Kidney glomerular epithelial cell (primary cell): ENCODE measurements around the gene CUL9.
"Not testable (repeated sequence)": the region's sequence is repeated elsewhere in the genome, so short reads cannot be mapped to it uniquely, and the experiment has no call there.

Experiments used
- DNase-seq: peaks from one replicate; lab custom pipeline; 2025; lab: John Stamatoyannopoulos, UW

The CUL9 gene

DNA sequence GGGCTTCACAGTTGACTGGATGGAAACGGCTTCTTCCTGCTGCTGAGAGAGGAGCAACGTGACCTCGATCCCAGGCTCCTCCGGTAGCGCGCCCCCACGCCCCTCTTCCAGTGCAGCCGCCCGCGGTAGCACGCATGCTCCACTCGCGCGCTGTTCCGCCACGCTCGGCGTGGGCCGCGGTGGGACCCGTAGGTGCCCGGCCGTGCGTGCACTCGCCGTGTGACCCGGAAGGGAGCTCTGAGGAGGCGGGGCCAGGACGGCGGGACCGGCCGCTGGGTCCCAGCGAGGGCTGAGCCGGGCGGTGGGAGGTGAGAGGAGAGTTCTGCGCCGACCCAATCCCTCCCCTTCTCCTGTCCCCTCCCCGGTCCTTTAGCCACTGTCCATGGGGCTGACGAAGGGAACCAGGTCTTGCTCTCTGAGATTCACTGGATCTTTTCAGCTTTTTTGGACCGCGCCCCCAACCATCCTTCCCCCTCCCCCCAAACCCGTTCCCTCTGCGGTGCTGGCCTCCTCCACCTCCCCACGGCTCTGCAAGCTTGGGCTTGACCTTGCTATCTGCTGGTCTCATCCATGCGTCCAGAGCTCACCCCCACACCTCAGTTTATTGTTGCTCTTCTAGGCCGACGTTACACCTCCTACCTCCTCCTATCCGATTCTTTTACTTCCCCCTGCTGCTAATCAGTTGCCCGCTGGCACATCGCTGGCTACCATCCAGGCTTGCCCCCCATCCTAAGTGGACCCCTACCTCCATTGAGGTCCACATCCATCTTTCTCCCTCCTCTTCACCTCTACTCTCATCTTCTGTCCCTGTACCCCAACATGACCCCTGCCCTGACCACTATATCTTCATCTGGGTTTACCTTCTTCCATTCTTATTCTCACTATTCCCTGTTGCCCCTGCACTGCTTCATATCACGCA, at the start of gene CUL9:
CUL9 (plus strand) TSS at position 255 of the 919 bp plus-strand sequence. CDS start 2,115 bp downstream, outside the sequence.
- peak; percentile 45 for DNase-seq

DNA sequence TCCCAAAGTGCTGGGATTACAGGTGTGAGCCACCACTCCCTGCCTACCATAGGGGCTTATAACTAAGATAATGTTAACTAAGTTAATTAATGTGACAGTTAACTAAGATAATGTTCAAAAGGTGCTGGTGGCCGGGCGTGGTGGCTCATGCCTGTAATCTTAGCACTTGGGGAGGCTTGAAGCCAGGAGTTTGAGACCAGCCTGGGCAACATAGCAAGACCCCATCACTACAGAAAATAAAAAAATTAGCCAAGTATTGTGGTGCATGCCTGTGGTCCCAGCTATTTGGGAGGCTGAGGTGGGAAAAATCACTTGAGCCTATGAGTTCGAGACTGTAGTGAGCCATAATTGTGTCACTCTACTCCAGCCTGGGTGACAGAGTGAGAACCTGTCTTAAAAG, 43.7 kb upstream of the CUL9 start:
- no peak for DNase-seq

DNA sequence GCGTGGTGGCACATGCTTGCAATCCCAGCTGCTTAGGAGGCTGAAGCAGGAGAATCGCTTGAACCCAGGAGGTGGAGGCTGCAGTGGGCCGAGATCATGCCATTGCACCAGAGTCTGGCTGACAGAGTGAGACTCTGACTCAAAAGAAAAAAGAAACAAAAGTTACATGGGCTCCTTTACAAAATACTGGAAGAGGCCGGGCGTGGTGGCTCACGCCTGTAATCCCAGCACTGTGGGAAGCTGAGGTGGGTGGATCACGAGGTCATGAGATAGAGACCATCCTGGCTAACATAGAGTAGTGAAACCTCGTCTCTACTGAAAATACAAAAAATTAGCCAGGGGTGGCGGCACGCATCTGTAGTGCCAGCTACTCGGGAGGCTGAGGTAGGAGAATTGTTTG, 42.0 kb upstream of the CUL9 start:
- DNase-seq: not testable (repeated sequence)

DNA sequence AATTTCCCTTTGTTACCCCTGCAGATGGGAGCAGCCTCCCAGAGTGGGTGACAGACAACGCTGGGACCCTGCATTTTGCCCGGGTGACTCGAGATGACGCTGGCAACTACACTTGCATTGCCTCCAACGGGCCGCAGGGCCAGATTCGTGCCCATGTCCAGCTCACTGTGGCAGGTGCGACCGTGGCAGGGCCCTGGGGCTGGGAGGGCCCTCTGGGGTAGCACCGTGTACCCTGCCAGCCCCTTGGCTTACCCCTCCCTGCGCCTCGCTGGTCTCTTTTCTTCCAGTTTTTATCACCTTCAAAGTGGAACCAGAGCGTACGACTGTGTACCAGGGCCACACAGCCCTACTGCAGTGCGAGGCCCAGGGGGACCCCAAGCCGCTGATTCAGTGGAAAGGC, 40.4 kb upstream of the CUL9 start:
- no peak for DNase-seq

DNA sequence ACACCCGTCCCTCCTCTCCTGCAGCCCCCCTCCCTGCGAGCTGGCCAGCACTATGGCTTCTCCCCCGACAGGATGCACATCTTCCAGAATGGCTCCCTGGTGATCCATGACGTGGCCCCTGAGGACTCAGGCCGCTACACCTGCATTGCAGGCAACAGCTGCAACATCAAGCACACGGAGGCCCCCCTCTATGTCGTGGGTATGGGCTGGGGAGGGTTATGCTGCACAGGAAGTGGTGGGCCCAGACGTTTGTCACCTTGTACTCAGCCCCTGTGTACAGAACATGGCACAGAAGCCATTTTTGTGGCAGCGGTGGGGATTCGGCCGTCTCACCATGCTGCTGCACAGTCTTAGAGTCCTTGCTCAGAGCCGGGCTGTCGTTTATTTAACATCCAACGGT, 39.9 kb upstream of the CUL9 start:
- DNase-seq: no peak

DNA sequence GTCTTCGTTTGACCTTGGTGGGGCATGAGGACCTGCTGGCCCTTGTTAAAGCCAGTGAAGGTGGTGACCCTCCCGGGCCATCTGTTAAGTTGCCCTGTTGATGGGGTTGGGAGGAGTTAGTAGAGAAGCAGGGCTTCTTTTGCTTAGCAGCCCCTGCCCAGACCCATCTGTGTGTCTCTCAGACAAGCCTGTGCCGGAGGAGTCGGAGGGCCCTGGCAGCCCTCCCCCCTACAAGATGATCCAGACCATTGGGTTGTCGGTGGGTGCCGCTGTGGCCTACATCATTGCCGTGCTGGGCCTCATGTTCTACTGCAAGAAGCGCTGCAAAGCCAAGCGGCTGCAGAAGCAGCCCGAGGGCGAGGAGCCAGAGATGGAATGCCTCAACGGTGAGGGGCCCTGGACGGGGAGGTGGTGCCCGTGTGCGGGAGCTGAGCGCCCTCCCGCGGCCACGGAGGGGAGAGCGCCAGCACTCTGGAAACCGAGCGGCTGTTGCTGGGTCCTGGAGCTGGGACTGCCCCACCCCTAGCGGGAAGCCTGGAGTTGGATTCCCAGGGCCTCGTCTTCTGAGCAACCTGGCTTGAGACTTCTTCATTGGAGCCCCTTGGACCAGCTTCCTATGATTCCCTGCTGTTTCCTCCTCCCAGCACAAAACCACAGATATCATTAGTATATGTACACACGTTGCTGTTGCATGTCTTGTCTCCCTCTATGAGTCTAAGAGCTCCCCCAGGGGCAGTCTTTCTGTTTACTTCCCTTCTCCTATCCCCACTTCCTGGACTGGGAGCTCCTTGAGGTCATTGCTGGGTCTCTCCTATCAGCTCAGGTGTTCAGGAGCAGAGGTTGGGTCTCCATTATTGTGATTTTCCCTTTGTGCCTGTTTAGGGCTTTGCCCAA, 38.5 kb upstream of the CUL9 start:
- peak; percentile 68 for DNase-seq

DNA sequence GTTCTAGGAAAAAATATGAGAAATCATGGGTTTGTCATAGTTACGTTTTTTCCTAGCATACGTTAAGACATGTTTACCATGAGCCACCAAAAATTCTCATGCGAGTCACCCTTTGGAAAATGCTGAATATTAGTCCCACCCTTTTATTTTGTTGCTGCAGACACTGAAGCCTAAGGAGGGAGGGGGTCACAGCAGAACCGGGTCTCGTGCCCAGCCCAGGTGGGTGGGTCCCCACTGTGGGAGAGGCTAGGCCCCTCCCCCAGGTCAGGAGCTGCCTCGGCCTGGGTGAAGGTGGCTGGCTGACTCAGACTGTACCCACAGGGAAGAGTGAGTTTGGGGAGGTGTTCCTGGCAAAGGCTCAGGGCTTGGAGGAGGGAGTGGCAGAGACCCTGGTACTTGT, 37.1 kb upstream of the CUL9 start:
- no peak for DNase-seq

DNA sequence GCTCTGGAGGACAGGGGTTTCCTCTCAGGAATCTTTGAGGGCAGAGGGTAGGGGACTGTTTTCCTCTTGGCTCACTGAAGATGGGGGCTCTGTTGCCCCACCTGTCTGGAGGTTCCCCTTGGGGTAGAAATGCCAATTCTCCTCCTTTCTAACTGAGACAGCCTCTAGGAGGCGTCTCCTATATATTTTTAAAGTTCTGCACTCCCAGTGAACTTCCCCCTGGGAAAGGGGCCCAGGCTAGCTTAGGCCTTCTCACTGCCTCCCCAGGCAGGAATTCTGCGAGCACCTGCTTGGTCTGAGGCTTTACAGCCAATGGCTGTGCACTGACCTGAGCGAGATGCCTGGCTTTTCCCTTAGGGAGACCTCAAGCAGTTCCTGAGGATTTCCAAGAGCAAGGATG, 35.7 kb upstream of the CUL9 start:
- DNase-seq: no peak

DNA sequence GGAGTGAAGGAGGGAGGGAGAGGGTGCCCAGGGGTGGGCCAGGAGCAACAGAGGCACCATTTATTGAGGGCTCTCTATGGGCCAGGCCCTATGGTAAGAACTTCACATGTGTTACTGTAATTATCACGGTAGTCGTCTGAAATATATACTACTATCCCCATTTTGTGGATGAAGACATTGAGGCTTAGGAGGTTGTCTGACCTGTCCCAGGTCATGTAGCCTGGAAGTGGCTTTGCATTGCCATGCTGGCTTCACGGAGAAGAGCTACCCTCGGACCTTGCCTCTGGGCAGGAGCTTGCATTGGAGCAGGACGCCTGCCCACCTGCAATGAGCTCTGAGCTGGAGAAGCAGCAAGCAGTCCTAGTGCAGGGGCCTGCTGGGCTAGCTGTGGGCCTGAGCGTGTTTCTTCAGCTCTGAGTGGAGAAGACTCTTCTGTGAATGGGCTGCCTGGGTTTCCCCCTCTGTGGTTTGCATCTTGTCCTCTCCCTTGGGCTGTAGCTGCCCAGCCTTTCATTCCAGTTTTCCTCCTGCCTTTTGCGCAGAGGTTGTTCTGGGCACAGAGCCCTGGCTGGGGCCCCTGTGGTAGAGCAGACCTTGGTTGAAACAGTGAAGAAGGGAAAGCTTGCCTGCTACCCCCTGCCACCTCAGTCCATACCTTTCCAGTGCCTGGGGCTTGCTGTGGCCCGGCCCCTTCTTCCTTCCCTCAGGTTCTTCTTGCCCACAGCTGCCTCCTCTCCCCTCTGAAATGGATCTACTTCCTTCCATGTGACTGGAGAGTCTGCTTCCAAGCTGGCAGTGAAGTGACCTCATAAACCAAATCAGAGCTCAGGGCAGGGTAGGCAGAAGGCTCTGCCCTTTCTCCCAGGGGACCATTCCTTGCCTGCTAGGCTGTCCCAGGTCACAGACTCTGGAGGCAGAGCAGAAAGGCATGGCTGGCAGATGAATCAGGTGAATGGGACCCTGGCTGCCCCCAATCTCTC, 35.0 kb upstream of the CUL9 start:
- DNase-seq: no peak

DNA sequence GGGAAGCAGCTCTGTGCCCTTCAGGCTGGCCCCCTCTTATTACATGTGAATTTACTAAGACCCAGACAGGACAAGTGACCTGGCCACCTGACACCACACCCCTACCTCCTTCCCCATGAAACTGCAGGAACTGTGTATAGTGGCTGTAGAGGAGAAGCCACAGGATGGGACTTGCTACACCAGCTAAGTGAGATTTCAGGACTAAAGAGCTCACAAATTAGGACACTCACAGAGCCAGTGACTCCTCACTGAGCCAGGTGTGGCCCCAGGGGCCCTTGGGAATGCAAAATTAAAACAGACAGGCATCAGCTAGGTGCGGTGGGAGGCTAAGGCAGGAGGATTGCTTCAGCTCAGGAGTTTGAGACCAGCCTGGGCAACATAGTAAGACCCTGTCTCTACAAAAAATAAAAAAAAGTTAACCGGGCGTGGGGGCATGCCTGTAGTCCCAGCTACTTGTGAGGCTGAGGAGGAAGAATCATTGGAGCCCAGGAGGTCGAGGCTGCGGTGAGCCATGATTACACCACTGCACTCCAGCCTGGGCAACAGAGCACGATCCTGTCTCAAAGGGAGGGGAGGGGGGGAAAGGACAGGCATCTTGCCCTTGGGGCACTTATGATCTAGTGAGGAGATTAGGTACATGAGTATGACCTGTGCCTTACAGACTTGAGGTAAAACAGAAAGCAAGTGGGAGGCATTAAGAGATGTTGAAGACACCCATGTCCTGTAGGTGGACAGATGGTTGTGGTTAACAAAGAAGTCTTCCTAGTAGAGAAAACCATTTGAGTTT, 34.1 kb upstream of the CUL9 start:
- DNase-seq: no peak

DNA sequence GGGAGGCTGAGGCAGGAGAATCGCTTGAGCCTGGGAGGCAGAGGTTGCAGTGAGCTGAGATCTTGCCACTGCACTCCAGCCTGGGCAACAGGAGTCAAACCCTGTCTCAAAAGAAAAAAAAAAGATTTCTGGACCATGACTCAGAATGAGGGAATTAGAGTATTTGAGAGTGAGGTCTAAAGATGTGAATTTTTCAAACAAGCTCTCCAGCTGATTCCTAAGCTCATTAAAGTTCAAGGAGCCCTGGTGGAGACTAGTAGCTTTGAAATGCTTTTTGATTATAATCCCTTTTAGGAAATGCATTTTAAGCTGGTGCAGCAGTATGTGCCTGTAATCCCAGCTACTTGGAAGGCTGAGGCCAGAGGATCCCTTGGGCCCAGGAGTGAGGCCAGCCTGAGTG, 32.7 kb upstream of the CUL9 start:
- DNase-seq: no peak

DNA sequence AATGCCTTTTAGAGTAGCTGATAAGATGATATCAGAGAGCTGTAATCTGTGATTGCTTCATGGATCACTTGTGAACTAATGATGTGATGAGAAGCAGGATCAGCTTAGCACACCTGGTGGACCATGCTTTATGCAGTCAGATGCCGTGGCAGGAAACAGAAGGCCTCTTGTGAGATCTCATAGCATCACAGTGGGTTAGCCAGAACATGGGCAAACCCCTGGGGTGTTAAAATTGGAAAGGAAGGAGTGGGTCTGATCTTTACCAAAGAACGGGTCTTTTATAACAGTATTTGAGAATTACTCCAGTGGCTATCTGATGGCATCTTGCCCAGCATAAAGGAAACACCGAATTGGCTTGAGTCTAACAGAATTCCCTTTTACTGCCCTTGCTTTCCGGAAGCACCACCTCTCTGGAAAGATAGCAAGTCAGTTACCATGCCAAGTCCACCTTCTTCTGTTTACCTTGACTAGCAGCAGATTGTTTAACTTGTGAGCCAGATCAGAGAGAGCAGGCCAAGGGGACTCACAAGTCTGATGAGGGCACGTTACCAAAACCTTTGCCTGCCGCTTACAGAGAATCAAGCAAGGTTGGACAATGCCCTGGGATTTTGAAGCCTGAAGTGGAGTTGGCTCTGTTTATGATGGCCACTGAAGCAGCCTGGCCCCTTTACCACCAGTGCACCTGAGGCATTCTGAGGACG, 31.8 kb upstream of the CUL9 start:
- no peak for DNase-seq

DNA sequence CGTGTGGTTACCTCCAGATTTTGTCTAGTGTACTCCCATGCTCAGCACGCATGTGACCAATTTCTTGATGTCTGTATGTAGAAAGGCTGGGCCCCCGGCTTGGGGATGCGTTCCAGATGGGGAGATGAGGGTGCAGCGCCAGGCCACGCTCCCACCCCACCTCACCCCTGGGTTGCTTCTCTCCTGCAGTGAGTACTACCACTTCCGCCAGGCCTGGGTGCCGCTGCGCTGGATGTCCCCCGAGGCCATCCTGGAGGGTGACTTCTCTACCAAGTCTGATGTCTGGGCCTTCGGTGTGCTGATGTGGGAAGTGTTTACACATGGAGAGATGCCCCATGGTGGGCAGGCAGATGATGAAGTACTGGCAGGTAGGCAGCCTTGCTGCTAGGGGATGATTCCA, 22.4 kb upstream of the CUL9 start:
- DNase-seq: no peak

DNA sequence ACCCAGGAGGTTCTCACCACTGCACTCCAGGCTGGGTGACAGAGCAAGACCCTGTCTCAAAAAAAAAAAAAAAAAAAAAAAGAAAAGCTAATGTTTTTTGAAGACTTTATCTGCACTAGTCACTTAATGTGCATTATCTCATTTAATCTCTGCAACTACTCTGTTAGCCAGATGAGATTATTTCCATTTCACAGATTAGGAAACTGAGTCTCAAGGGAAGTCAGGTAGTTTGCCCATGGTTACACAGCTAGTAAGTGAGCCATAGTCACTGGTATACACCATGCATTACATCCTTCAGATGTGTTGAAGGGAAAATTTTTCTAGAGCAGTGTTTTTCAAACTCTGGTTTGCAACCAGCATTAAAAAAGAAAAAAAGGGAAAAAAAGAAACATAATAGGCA, 18.1 kb upstream of the CUL9 start:
- no peak for DNase-seq

DNA sequence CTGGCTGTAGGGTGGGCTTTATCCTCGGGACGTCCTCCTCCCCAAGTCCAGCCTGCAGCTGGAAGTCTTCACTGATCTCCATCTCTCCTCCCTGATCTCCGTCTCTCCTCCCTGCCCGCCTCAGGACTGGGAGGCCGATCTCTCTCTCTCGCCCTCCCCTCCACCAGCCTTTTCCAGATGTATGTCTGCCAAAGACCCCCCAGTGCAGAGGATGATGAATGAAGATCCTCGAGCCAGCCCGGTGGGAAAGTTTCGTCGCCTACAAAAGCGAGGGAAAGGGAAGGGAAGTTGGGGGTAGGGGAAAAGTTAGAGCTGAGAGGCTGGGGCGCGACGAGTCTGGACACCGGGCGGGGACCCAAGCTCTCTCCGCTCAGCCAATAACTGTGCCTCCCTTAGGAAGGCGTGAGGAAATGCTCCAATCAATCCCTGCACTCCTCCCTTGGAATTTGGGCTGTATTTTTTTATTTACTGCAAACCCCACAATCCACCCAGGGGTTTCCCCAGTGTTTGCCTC, 11.5 kb upstream of the CUL9 start:
- peak; percentile 98 for DNase-seq

DNA sequence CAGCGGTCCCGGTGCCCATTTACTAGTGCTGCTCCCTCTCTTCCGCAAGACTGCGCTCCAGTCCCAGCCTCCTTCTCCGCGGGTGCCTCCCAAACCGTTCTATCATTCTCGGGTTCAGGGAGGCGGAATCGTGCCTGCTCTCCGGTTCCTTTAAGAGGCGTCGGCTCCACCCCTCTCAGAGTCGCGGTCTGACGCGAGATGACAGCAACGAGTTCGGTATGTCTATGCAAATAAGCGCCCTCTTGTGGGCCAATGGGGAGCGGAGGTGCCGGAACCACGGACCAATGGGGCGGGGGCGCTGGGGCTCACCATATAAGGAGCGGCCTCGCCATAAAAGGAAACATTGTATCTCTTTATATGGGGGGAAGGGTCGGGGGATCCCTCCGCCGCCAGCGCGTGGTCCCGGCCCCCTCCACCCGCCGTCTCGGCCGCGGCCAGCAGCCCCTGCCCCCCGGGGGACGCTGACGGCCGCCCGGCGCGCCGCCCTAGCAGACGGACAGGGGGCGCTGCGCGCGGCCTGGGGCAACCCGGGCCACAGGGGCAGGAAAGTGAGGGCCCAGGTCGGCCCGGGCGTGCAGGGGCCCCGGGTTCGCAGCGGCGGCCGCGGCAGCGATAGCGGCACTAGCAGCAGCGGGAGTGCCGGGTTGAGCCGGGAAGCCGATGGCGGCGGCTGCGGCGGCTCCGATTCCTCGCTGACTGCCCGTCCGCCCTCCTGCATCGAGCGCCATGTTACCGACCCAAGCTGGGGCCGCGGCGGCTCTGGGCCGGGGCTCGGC, 10.9 kb upstream of the CUL9 start, which contains the start of gene SRF:
SRF (plus strand) TSS at position 339 of the 776 bp plus-strand sequence; CDS start at position 727, 388 bp downstream.
- peak; percentile 99 for DNase-seq

DNA sequence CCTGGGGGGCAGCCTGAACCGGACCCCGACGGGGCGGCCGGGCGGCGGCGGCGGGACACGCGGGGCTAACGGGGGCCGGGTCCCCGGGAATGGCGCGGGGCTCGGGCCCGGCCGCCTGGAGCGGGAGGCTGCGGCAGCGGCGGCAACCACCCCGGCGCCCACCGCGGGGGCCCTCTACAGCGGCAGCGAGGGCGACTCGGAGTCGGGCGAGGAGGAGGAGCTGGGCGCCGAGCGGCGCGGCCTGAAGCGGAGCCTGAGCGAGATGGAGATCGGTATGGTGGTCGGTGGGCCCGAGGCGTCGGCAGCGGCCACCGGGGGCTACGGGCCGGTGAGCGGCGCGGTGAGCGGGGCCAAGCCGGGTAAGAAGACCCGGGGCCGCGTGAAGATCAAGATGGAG, 10.3 kb upstream of the CUL9 start:
- DNase-seq: no peak

DNA sequence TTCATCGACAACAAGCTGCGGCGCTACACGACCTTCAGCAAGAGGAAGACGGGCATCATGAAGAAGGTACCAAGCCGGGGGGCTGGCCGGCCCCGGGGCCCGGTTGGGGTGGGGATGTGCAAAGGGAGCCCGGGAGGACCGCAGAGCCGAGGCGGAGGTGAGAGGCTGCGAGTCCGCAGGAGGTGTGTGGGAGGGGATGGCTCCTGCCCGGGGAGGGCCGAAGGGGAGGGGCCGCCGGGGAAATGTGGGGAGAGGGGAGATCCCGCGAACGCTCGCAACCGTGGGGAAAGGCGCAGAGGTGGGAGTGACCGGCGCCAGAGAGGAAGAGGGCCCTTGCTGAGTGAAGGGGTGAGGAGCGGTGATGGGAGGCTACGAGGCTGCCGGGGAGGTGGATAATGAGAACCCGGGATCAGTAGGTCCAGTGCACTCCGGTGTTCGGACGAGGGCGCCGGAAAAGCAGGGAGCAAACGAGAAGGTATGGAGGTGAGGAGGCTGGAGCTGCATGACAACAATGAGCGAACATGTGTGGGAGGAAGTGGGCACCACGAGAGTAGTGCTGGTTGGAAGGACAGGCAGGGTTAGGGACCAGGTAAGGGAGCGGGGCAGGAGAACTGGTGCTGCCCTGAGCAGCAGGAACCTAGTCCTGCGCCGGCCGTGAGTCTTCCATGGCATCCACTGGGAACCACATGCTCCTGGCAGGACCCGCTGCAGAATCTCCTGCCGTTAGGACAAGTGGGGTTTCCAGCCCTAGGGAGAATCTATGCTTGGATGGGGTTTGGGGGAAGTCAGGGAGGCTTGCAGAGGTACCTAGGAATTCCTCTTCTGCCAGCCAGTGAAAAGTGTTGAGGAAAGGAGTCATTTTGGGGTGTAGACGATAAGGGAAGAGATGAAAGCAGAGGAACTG, 9.6 kb upstream of the CUL9 start:
- DNase-seq: peak; percentile 29
